ENCODE results near the gene FAM120A.

Gene FAM120A

GRCh38 chr9:93447655-93448054, 3.8 kb upstream of the FAM120A start:
- no peak for DNase-seq

- DNase-seq, result no peak
Measured at GRCh38 chr9:93451849-93452709, 594 bp downstream of the FAM120A start.

GRCh38 chr9:93452710-93453046, 1.2 kb downstream of the FAM120A start:
- no peak for DNase-seq

- DNase-seq, result peak; percentile 83
Measured at GRCh38 chr9:93453047-93453914, 1.8 kb downstream of the FAM120A start, which contains the start of gene FAM120AOS. TSS of gene FAM120AOS (minus strand) at chr9:93453581. CDS start at chr9:93452709, 872 bp downstream.

GRCh38 chr9:93456022-93456421, 4.5 kb downstream of the FAM120A start:
- DNase-seq, result no peak

GRCh38 chr9:93456504-93456903, 5.0 kb downstream of the FAM120A start:
- peak; percentile 45 for DNase-seq

GRCh38 chr9:93457006-93457405, 5.5 kb downstream of the FAM120A start:
- DNase-seq, result no peak

- DNase-seq, result no peak
Measured at GRCh38 chr9:93458712-93459111, 7.2 kb downstream of the FAM120A start.

- DNase-seq, result no peak
Measured at GRCh38 chr9:93459432-93459847, 8.0 kb downstream of the FAM120A start.

- no peak for DNase-seq
Measured at GRCh38 chr9:93460689-93461413, 9.4 kb downstream of the FAM120A start.

- DNase-seq, result no peak
Measured at GRCh38 chr9:93461414-93461743, 9.9 kb downstream of the FAM120A start.

GRCh38 chr9:93461821-93462220, 10.3 kb downstream of the FAM120A start:
- DNase-seq, result no peak

GRCh38 chr9:93463638-93464248, 12.3 kb downstream of the FAM120A start:
- DNase-seq, result peak; percentile 57

GRCh38 chr9:93464395-93464794, 12.9 kb downstream of the FAM120A start:
- DNase-seq, result no peak

GRCh38 chr9:93464876-93465275, 13.4 kb downstream of the FAM120A start:
- DNase-seq, result no peak

GRCh38 chr9:93465855-93466254, 14.4 kb downstream of the FAM120A start:
- DNase-seq, result no peak

GRCh38 chr9:93466416-93467061, 15.1 kb downstream of the FAM120A start:
- no peak for DNase-seq

GRCh38 chr9:93467062-93467416, 15.6 kb downstream of the FAM120A start:
- no peak for DNase-seq

GRCh38 chr9:93467462-93467861, 16.0 kb downstream of the FAM120A start:
- DNase-seq, result no peak

GRCh38 chr9:93468763-93469456, 17.4 kb downstream of the FAM120A start:
- no peak for DNase-seq

- DNase-seq, result no peak
Measured at GRCh38 chr9:93470391-93470790, 18.9 kb downstream of the FAM120A start.

GRCh38 chr9:93471124-93471523, 19.6 kb downstream of the FAM120A start:
- DNase-seq, result no peak

Measured in CD4-positive, alpha-beta T cell treated with Interleukin-4 for 4 hours (primary cell).